ENCODE data around the gene GRK1. TPM values are rescaled to one million over a fixed set of nuclear protein-coding genes. Genes with fewer than 3 reads are reported as not detected.

GRK1 gene
- total and polyA plus RNA-seq, 4 experiments from 2014 or later, result not detected

- H3K4me3 ChIP-seq (ENCODE audit: low read length in 2 of 2), result no peak overlapping the region
- CTCF ChIA-PET (ENCODE audit: partially characterized antibody), result no interaction called here
- Mint-ChIP-seq H3K27me3 (no peaks in the 10 kb centered on the region), H3K4me3 (no peak overlapping the region), H3K4me1 (peaks cover 0 to 7% (median 3%) of the 10 kb centered on the region in 4 donors), H3K27ac (no peak overlapping the region), H3K9me3 (peaks cover 0 to 10% (median 5%) of the 10 kb centered on the region in 8 donors), H3K36me3 (peaks cover 1 to 5% of the 10 kb centered on the region in 2 donors)
- POLR2A ChIA-PET (ENCODE audit: partially characterized antibody), result no interaction called here
- H3K27me3 ChIP-seq (ENCODE audit: insufficient read depth, low read length), result no peaks in the 10 kb centered on the region
- intact Hi-C loops (cut with micrococcal nuclease), result no loop called here
- no peaks in the 10 kb centered on the region for H3K9me3 ChIP-seq (ENCODE audit: control insufficient read depth in 1 of 2, low read length in 2 of 2)
- no peaks in the 10 kb centered on the region for H3K36me3 ChIP-seq (ENCODE audit: insufficient read depth, low read length)
- DNase-seq, result no peak
- no peak overlapping the region for H3K27ac ChIP-seq (ENCODE audit: low read depth, low read length)
- no peaks in the 10 kb centered on the region for H3K4me1 ChIP-seq (ENCODE audit: insufficient read depth, low read length)
These were observed 10.9 kb upstream of the GRK1 start for GRCh38 chr13:113656003-113656588.

- Mint-ChIP-seq H3K9me3 (peaks cover 0 to 19% (median 14%) of the 10 kb centered on the region in 8 donors), H3K27ac (no peak overlapping the region), H3K4me3 (no peak overlapping the region), H3K27me3 (no peaks in the 10 kb centered on the region), H3K4me1 (peaks cover 0 to 7% (median 3%) of the 10 kb centered on the region in 4 donors), H3K36me3 (peaks cover 1 to 14% of the 10 kb centered on the region in 2 donors)
- intact Hi-C loops (cut with micrococcal nuclease), result no loop called here
- no peak overlapping the region for H3K27ac ChIP-seq (ENCODE audit: low read depth, low read length)
- POLR2A ChIA-PET (ENCODE audit: partially characterized antibody), result no interaction called here
- no peaks in the 10 kb centered on the region for H3K9me3 ChIP-seq (ENCODE audit: control insufficient read depth in 1 of 2, low read length in 2 of 2)
- H3K27me3 ChIP-seq (ENCODE audit: insufficient read depth, low read length), result no peaks in the 10 kb centered on the region
- no peaks in the 10 kb centered on the region for H3K4me1 ChIP-seq (ENCODE audit: insufficient read depth, low read length)
- CTCF ChIA-PET (ENCODE audit: partially characterized antibody), result no interaction called here
- H3K4me3 ChIP-seq (ENCODE audit: low read length in 2 of 2), result no peak overlapping the region
- no peaks in the 10 kb centered on the region for H3K36me3 ChIP-seq (ENCODE audit: insufficient read depth, low read length)
- no peak for DNase-seq
These were observed 10.0 kb upstream of the GRK1 start for GRCh38 chr13:113656831-113657671.

- CTCF ChIA-PET (ENCODE audit: partially characterized antibody), result no interaction called here
- H3K27me3 ChIP-seq (ENCODE audit: insufficient read depth, low read length), result no peaks in the 10 kb centered on the region
- Mint-ChIP-seq H3K36me3 (peaks cover 1 to 14% of the 10 kb centered on the region in 2 donors), H3K27ac (no peak within 1 kb of the TSS), H3K9me3 (peaks cover 0 to 23% (median 17%) of the 10 kb centered on the region in 8 donors), H3K27me3 (no peaks in the 10 kb centered on the region), H3K4me1 (peaks cover 0 to 7% (median 3%) of the 10 kb centered on the region in 4 donors), H3K4me3 (no peak within 1 kb of the TSS)
- intact Hi-C loops (cut with micrococcal nuclease), result no loop called here
- no peaks in the 10 kb centered on the region for H3K4me1 ChIP-seq (ENCODE audit: insufficient read depth, low read length)
- no peak within 1 kb of the TSS for H3K4me3 ChIP-seq (ENCODE audit: low read length in 2 of 2)
- H3K36me3 ChIP-seq (ENCODE audit: insufficient read depth, low read length), result no peaks in the 10 kb centered on the region
- no peak within 1 kb of the TSS for H3K27ac ChIP-seq (ENCODE audit: low read depth, low read length)
- POLR2A ChIA-PET (ENCODE audit: partially characterized antibody), result no interaction called here
- no peaks in the 10 kb centered on the region for H3K9me3 ChIP-seq (ENCODE audit: control insufficient read depth in 1 of 2, low read length in 2 of 2)
- no peak for DNase-seq
These were observed 8.9 kb upstream of the GRK1 start, which contains the start of gene ATP4B for GRCh38 chr13:113657851-113658741. TSS of gene ATP4B (minus strand) at chr13:113658198. CDS start at chr13:113658144, 54 bp downstream.

- no peaks in the 10 kb centered on the region for H3K9me3 ChIP-seq (ENCODE audit: control insufficient read depth in 1 of 2, low read length in 2 of 2)
- Mint-ChIP-seq H3K4me3 (no peak overlapping the region), H3K27ac (no peak overlapping the region), H3K9me3 (peaks cover 0 to 23% (median 17%) of the 10 kb centered on the region in 8 donors), H3K27me3 (no peaks in the 10 kb centered on the region), H3K36me3 (peaks cover 1 to 14% of the 10 kb centered on the region in 2 donors), H3K4me1 (peaks cover 0 to 4% (median 1%) of the 10 kb centered on the region in 4 donors)
- H3K4me3 ChIP-seq (ENCODE audit: low read length in 2 of 2), result no peak overlapping the region
- H3K4me1 ChIP-seq (ENCODE audit: insufficient read depth, low read length), result no peaks in the 10 kb centered on the region
- no peak for DNase-seq
- no peaks in the 10 kb centered on the region for H3K36me3 ChIP-seq (ENCODE audit: insufficient read depth, low read length)
- no peaks in the 10 kb centered on the region for H3K27me3 ChIP-seq (ENCODE audit: insufficient read depth, low read length)
- ChIA-PET POLR2A (ENCODE audit: partially characterized antibody) (no interaction called here), CTCF (ENCODE audit: partially characterized antibody) (no interaction called here)
- intact Hi-C loops (cut with micrococcal nuclease), result no loop called here
- H3K27ac ChIP-seq (ENCODE audit: low read depth, low read length), result no peak overlapping the region
These were observed 8.2 kb upstream of the GRK1 start for GRCh38 chr13:113658836-113659235.

- intact Hi-C loops (cut with micrococcal nuclease), result no loop called here
- Histone ChIP-seq H3K4me3 (ENCODE audit: low read length in 2 of 2) (no peak overlapping the region), H3K27ac (ENCODE audit: low read depth, low read length) (no peak overlapping the region), H3K9me3 (ENCODE audit: control insufficient read depth in 1 of 2, low read length in 2 of 2) (no peaks in the 10 kb centered on the region), H3K27me3 (ENCODE audit: insufficient read depth, low read length) (no peaks in the 10 kb centered on the region), H3K4me1 (ENCODE audit: insufficient read depth, low read length) (no peaks in the 10 kb centered on the region), H3K36me3 (ENCODE audit: insufficient read depth, low read length) (no peaks in the 10 kb centered on the region)
- H3K4me3 Mint-ChIP-seq, result no peak overlapping the region
- POLR2A ChIA-PET (ENCODE audit: partially characterized antibody), result no interaction called here
- DNase-seq, result no peak
- no peak overlapping the region for H3K27ac Mint-ChIP-seq
- H3K9me3 Mint-ChIP-seq, result peaks cover 0 to 23% (median 17%) of the 10 kb centered on the region in 8 donors
- H3K27me3 Mint-ChIP-seq, result no peaks in the 10 kb centered on the region
- H3K4me1 Mint-ChIP-seq, result no peaks in the 10 kb centered on the region
- peaks cover 1 to 14% of the 10 kb centered on the region in 2 donors for H3K36me3 Mint-ChIP-seq
- CTCF ChIA-PET (ENCODE audit: partially characterized antibody), result no interaction called here
These were observed 7.7 kb upstream of the GRK1 start for GRCh38 chr13:113659337-113659736.

- POLR2A ChIA-PET (ENCODE audit: partially characterized antibody), result no interaction called here
- CTCF ChIA-PET (ENCODE audit: partially characterized antibody), result no interaction called here
- no peak for DNase-seq
These were observed 7.0 kb upstream of the GRK1 start for GRCh38 chr13:113660066-113660465.

GRCh38 chr13:113661509-113661908 lies 5.5 kb upstream of the GRK1 start:
- no peaks in the 10 kb centered on the region for H3K4me1 ChIP-seq (ENCODE audit: insufficient read depth, low read length)
- no peaks in the 10 kb centered on the region for H3K9me3 ChIP-seq (ENCODE audit: control insufficient read depth in 1 of 2, low read length in 2 of 2)
- no peak for DNase-seq
- Mint-ChIP-seq H3K36me3 (peaks cover 1 to 14% of the 10 kb centered on the region in 2 donors), H3K9me3 (peaks cover 0 to 23% (median 17%) of the 10 kb centered on the region in 8 donors), H3K27me3 (peaks cover 0 to 2% of the 10 kb centered on the region in 2 donors), H3K4me1 (no peaks in the 10 kb centered on the region), H3K27ac (no peak overlapping the region), H3K4me3 (no peak overlapping the region)
- ChIA-PET POLR2A (ENCODE audit: partially characterized antibody) (no interaction called here), CTCF (ENCODE audit: partially characterized antibody) (no interaction called here)
- H3K27me3 ChIP-seq (ENCODE audit: insufficient read depth, low read length), result no peaks in the 10 kb centered on the region
- no peak overlapping the region for H3K4me3 ChIP-seq (ENCODE audit: low read length in 2 of 2)
- intact Hi-C loops (cut with micrococcal nuclease), result no loop called here
- no peak overlapping the region for H3K27ac ChIP-seq (ENCODE audit: low read depth, low read length)
- H3K36me3 ChIP-seq (ENCODE audit: insufficient read depth, low read length), result no peaks in the 10 kb centered on the region

More at GRCh38 chr13:113660066-113660465, 7.0 kb upstream of the GRK1 start:
- no peak overlapping the region for H3K27ac ChIP-seq (ENCODE audit: low read depth, low read length)
- no peaks in the 10 kb centered on the region for H3K27me3 Mint-ChIP-seq
- peaks cover 0 to 23% (median 17%) of the 10 kb centered on the region in 8 donors for H3K9me3 Mint-ChIP-seq
- intact Hi-C loops (cut with micrococcal nuclease), result no loop called here
- H3K4me3 ChIP-seq (ENCODE audit: low read length in 2 of 2), result no peak overlapping the region
- no peaks in the 10 kb centered on the region for H3K4me1 Mint-ChIP-seq
- no peak overlapping the region for H3K4me3 Mint-ChIP-seq
- H3K9me3 ChIP-seq (ENCODE audit: control insufficient read depth in 1 of 2, low read length in 2 of 2), result no peaks in the 10 kb centered on the region
- H3K4me1 ChIP-seq (ENCODE audit: insufficient read depth, low read length), result no peaks in the 10 kb centered on the region
- H3K27ac Mint-ChIP-seq, result no peak overlapping the region
- peaks cover 1 to 14% of the 10 kb centered on the region in 2 donors for H3K36me3 Mint-ChIP-seq
- H3K27me3 ChIP-seq (ENCODE audit: insufficient read depth, low read length), result no peaks in the 10 kb centered on the region
- H3K36me3 ChIP-seq (ENCODE audit: insufficient read depth, low read length), result no peaks in the 10 kb centered on the region
